Measurements from ENCODE around the gene PRKG1. TPM values are rescaled to one million over a fixed set of nuclear protein-coding genes. Genes with fewer than 3 reads are reported as not detected.

PRKG1 gene
- polyA plus RNA-seq, 4 donors = 0.45 to 7.4 (median 1.3) TPM

DNA sequence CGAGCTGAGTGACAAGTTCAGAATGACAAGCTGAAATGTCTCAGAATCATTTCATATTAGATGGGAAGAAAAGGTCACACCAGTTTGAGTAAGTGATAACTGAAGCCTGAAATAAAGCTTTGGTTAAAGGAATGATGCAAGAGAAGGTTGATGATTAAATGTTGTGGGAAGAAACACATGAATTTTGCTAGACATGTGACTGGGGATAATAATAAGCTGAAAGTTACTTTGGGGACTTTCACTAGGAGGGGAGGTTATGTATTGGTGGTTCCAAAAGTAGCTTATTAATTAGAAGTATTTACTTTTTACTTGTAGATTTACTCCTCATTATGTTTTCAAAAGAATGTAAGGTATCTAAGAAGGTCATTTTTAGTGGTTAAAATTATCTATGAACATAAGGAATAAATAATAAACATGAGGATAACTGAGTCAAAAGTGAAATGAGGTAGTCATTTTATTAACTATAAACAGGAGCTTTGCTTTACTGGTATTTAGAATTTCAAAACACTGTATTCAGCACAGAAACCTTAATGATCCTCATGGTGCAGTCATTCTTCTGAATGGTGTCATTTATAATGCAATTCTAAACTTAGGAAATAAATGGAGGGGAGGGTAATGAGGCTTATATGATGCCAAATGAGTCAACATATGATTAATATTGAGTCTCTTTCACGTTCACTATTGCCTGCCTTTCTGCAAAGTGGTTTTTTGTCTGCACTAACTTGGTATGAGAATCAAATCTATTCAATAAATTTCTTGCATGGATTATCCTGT, 63.7 kb downstream of the PRKG1 start:
- Histone ChIP-seq H3K9me3 (ENCODE audit: control insufficient read depth in 2 of 2, insufficient read depth in 1 of 2, low read depth in 1 of 2, low read length in 1 of 2) (no peaks in the 10 kb centered on the region), H3K27me3 (ENCODE audit: control insufficient read depth in 3 of 3, insufficient read depth in 3 of 3, low read length in 3 of 3) (no peaks in the 10 kb centered on the region), H3K4me3 (ENCODE audit: low read depth in 1 of 3, low read length in 3 of 3) (no peak overlapping the region), H3K4me1 (ENCODE audit: control insufficient read depth in 3 of 3, insufficient read depth in 2 of 3, low read depth in 1 of 3, low read length in 2 of 3) (no peaks in the 10 kb centered on the region), H3K27ac (ENCODE audit: low read depth in 1 of 3, low read length in 2 of 3) (no peak overlapping the region), H3K36me3 (ENCODE audit: control insufficient read depth in 3 of 3, insufficient read depth in 2 of 3, low read depth in 1 of 3, low read length in 3 of 3) (no peaks in the 10 kb centered on the region)
- DNase-seq = no peak
- 68 to 75% (median 71%) methylated on average over 2 of the region's 2 CpGs for WGBS, 3 donors
- FAIRE-seq = no peak

DNA sequence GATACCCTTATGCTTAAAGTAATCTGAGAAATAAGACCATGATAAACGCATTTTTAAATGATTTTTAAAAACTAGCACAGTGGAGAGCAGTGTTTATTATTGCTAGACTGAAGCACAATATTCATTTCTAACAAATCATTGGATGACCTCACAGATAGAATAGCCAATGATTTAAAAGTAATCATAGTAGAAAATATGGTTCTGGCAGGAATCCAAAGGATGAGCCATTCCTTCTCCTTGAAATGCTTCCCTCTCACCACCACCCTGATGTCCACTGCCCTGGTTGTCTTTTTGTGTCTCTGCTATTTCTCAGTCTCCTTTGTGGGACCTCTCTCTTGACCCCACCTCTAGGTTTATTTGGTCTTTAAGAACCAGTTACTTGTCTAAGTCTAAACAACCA, 64.9 kb downstream of the PRKG1 start:
- no peaks in the 10 kb centered on the region for H3K36me3 ChIP-seq (ENCODE audit: control insufficient read depth in 3 of 3, insufficient read depth in 2 of 3, low read depth in 1 of 3, low read length in 3 of 3)
- no peaks in the 10 kb centered on the region for H3K9me3 ChIP-seq (ENCODE audit: control insufficient read depth in 2 of 2, insufficient read depth in 1 of 2, low read depth in 1 of 2, low read length in 1 of 2)
- 68 to 87% (median 80%) methylated on average over 1 of the region's 1 CpG for WGBS, 3 donors
- FAIRE-seq (no peak), DNase-seq (no peak)
- no peaks in the 10 kb centered on the region for H3K27me3 ChIP-seq (ENCODE audit: control insufficient read depth in 3 of 3, insufficient read depth in 3 of 3, low read length in 3 of 3)
- no peaks in the 10 kb centered on the region for H3K4me1 ChIP-seq (ENCODE audit: control insufficient read depth in 3 of 3, insufficient read depth in 2 of 3, low read depth in 1 of 3, low read length in 2 of 3)
- no peak overlapping the region for H3K4me3 ChIP-seq (ENCODE audit: low read depth in 1 of 3, low read length in 3 of 3)
- no peak overlapping the region for H3K27ac ChIP-seq (ENCODE audit: low read depth in 1 of 3, low read length in 2 of 3)

DNA sequence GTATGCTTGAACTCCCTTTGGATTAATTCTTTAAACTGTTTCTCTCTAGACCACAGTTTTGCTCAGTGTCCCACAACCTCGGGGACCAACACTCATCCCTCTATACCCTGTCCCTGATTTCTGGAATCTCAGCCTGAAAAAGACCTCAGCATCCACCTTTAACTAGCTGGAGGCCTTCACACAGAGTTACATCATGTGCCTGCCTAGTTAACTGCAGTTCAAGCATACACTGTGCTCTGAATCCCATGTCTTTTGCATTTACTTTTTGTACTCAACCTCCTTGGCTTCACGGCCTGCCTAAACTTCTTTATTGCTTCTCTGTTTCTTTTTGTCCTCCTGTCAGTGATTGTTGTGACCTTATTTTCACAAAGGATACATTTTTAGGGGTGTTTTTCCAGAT, 66.7 kb downstream of the PRKG1 start:
- Histone ChIP-seq H3K9me3 (ENCODE audit: control insufficient read depth in 2 of 2, insufficient read depth in 1 of 2, low read depth in 1 of 2, low read length in 1 of 2) (no peaks in the 10 kb centered on the region), H3K4me1 (ENCODE audit: control insufficient read depth in 3 of 3, insufficient read depth in 2 of 3, low read depth in 1 of 3, low read length in 2 of 3) (no peaks in the 10 kb centered on the region), H3K27me3 (ENCODE audit: control insufficient read depth in 3 of 3, insufficient read depth in 3 of 3, low read length in 3 of 3) (no peaks in the 10 kb centered on the region), H3K4me3 (ENCODE audit: low read depth in 1 of 3, low read length in 3 of 3) (no peak overlapping the region), H3K27ac (ENCODE audit: low read depth in 1 of 3, low read length in 2 of 3) (no peak overlapping the region), H3K36me3 (ENCODE audit: control insufficient read depth in 3 of 3, insufficient read depth in 2 of 3, low read depth in 1 of 3, low read length in 3 of 3) (no peaks in the 10 kb centered on the region)
- WGBS, 3 donors = 72 to 84% (median 74%) methylated on average over 2 of the region's 2 CpGs
- DNase-seq (no peak), FAIRE-seq (no peak)

DNA sequence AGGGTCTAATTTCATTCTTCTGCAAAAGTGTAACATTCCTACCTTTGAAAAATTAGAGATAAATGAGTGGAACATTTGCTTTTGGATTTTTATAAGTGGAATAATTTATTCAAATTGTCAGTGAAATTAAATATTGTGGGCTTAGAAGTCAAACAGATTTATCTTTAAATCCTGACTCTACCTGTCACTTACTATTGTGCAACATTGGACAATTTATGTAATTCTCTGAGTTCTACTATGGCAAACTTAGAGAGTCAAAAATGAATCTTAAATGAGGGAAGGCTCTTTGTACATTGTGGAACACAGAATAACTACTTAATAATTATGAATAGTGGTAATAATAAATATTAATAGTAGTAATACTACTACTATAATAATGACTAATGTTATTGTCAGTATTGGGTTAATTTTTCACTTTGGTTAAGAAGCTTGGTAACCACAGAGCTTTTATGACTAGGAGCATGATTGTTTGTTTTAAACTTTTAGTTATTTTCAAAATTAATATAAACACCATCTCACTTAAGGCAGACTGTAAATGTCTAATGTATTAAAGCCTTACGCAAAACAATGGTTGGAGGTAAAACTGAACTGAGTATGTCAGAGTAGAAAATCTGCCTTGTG, 70.0 kb downstream of the PRKG1 start:
- Histone ChIP-seq H3K27me3 (ENCODE audit: control insufficient read depth in 3 of 3, insufficient read depth in 3 of 3, low read length in 3 of 3) (no peaks in the 10 kb centered on the region), H3K4me1 (ENCODE audit: control insufficient read depth in 3 of 3, insufficient read depth in 2 of 3, low read depth in 1 of 3, low read length in 2 of 3) (no peaks in the 10 kb centered on the region), H3K4me3 (ENCODE audit: low read depth in 1 of 3, low read length in 3 of 3) (no peak overlapping the region), H3K9me3 (ENCODE audit: control insufficient read depth in 2 of 2, insufficient read depth in 1 of 2, low read depth in 1 of 2, low read length in 1 of 2) (no peaks in the 10 kb centered on the region), H3K36me3 (ENCODE audit: control insufficient read depth in 3 of 3, insufficient read depth in 2 of 3, low read depth in 1 of 3, low read length in 3 of 3) (no peaks in the 10 kb centered on the region), H3K27ac (ENCODE audit: low read depth in 1 of 3, low read length in 2 of 3) (no peak overlapping the region)
- FAIRE-seq (no peak), DNase-seq (no peak)
- 94 to 98% (median 97%) methylated on average over 1 of the region's 1 CpG for WGBS, 3 donors

DNA sequence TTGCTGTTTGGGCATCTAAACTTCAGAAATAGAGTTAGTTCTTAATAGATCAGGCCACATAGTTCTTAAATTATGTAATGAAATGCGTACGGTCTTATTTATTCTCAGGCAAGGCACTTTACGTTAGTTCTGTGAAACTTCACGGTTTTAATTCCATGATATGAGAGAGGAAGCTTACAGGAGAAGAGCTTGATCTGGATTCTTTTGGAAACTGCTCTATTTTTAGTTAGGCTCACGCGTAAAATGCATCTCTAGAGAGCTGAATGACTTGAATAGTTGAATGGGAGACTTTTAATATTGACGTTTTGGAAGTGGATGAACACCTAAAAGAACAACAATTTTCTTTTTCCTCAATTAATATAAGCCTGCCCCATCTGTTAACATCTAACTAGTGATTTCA, 71.1 kb downstream of the PRKG1 start:
- WGBS, 3 donors = 75 to 90% (median 87%) methylated on average over 7 of the region's 7 CpGs

DNA sequence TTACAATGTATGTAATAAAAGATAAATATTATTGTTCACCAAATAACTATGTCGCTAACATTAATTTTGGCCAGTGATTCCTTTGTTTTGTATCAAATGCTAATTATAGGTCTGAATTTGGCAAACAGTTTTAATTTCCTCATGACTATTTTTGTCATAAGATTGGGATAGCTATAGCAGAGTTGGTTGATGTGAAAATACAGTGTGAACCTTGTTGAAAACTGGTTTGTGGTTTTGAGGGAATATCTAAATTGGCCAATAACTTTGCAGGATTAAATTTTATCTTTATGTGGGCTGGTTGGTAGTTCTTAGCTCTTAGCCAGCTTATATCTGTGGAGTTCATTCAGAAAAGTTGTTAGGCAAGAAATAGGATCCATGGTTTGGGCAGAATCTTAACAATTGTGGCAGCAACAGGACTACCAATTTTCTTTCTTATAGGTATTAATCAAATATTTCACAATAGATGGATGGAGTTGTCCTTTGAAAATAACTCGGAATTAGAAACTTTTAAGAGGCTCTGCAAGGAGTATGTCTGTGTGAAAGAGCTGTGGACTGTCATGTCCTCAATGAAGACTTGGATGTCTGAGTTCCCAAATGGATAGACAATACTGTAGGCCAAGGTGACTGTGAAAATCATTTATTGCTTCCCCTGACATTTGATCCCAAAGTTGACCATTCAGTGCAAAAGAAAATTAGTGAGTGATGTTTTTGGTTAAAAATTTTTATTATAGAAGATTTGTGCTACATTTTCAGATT, 73.5 kb downstream of the PRKG1 start:
- Histone ChIP-seq H3K4me1 (ENCODE audit: control insufficient read depth in 3 of 3, insufficient read depth in 2 of 3, low read depth in 1 of 3, low read length in 2 of 3) (no peaks in the 10 kb centered on the region), H3K36me3 (ENCODE audit: control insufficient read depth in 3 of 3, insufficient read depth in 2 of 3, low read depth in 1 of 3, low read length in 3 of 3) (no peaks in the 10 kb centered on the region), H3K27me3 (ENCODE audit: control insufficient read depth in 3 of 3, insufficient read depth in 3 of 3, low read length in 3 of 3) (no peaks in the 10 kb centered on the region), H3K4me3 (ENCODE audit: low read depth in 1 of 3, low read length in 3 of 3) (no peak overlapping the region), H3K9me3 (ENCODE audit: control insufficient read depth in 2 of 2, insufficient read depth in 1 of 2, low read depth in 1 of 2, low read length in 1 of 2) (no peaks in the 10 kb centered on the region), H3K27ac (ENCODE audit: low read depth in 1 of 3, low read length in 2 of 3) (no peak overlapping the region)
- DNase-seq (no peak), FAIRE-seq (no peak)
- WGBS, 3 donors = 82 to 88% (median 85%) methylated on average over 2 of the region's 2 CpGs

More for the DNA sequence above, 71.1 kb downstream of the PRKG1 start:
- Histone ChIP-seq H3K36me3 (ENCODE audit: control insufficient read depth in 3 of 3, insufficient read depth in 2 of 3, low read depth in 1 of 3, low read length in 3 of 3) (no peaks in the 10 kb centered on the region), H3K27ac (ENCODE audit: low read depth in 1 of 3, low read length in 2 of 3) (no peak overlapping the region), H3K9me3 (ENCODE audit: control insufficient read depth in 2 of 2, insufficient read depth in 1 of 2, low read depth in 1 of 2, low read length in 1 of 2) (no peaks in the 10 kb centered on the region), H3K27me3 (ENCODE audit: control insufficient read depth in 3 of 3, insufficient read depth in 3 of 3, low read length in 3 of 3) (no peaks in the 10 kb centered on the region), H3K4me3 (ENCODE audit: low read depth in 1 of 3, low read length in 3 of 3) (no peak overlapping the region), H3K4me1 (ENCODE audit: control insufficient read depth in 3 of 3, insufficient read depth in 2 of 3, low read depth in 1 of 3, low read length in 2 of 3) (no peaks in the 10 kb centered on the region)
- DNase-seq = no peak
- no peak for FAIRE-seq

DNA sequence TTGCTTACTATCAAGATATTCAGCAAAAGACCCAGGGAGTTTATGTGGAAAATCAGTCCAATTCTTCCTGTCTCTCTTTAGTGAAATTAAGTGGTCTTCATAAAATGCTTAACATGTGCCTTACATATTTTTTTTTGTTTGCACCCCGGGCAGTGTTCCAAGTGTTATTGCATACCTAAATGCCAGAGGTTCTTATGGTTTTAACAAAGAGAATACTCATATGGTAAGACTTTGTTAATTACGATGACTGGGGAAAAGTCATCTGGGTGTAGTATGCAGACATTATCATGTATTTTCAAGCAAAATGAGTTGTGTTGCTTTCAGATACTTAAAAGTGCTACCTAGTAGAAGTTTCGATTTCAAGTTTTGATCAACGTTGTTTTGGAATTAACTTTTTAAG, 82.6 kb downstream of the PRKG1 start:
- Histone ChIP-seq H3K27me3 (ENCODE audit: control insufficient read depth in 3 of 3, insufficient read depth in 3 of 3, low read length in 3 of 3) (no peaks in the 10 kb centered on the region), H3K4me1 (ENCODE audit: control insufficient read depth in 3 of 3, insufficient read depth in 2 of 3, low read depth in 1 of 3, low read length in 2 of 3) (no peaks in the 10 kb centered on the region), H3K9me3 (ENCODE audit: control insufficient read depth in 2 of 2, insufficient read depth in 1 of 2, low read depth in 1 of 2, low read length in 1 of 2) (no peaks in the 10 kb centered on the region), H3K36me3 (ENCODE audit: control insufficient read depth in 3 of 3, insufficient read depth in 2 of 3, low read depth in 1 of 3, low read length in 3 of 3) (no peaks in the 10 kb centered on the region), H3K27ac (ENCODE audit: low read depth in 1 of 3, low read length in 2 of 3) (no peak overlapping the region), H3K4me3 (ENCODE audit: low read depth in 1 of 3, low read length in 3 of 3) (no peak overlapping the region)
- 78 to 90% (median 89%) methylated on average over 4 of the region's 4 CpGs for WGBS, 3 donors
- DNase-seq = no peak
- no peak for FAIRE-seq

DNA sequence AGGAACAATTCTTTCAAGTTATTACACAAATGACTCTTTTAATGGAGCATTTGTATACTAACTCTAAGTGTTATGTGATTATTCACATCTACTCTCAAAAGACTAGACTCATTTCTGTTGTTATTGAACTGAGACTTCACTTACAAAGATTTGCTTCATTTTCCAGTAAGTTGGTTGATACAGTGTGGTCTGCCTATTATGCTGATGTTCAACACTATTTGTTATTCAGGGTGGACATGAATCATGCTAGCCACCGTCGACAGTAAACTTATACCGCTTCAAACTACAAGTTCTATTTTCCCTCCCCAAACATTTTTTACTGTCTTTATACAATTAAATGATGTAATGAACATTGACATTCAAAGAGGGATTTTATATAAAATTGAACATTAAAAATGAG, 84.5 kb downstream of the PRKG1 start:
- H3K4me3 ChIP-seq (ENCODE audit: low read depth in 1 of 3, low read length in 3 of 3) = no peak overlapping the region
- FAIRE-seq = no peak
- H3K36me3 ChIP-seq (ENCODE audit: control insufficient read depth in 3 of 3, insufficient read depth in 2 of 3, low read depth in 1 of 3, low read length in 3 of 3) = no peaks in the 10 kb centered on the region
- no peaks in the 10 kb centered on the region for H3K27me3 ChIP-seq (ENCODE audit: control insufficient read depth in 3 of 3, insufficient read depth in 3 of 3, low read length in 3 of 3)
- 94 to 96% (median 94%) methylated on average over 3 of the region's 3 CpGs for WGBS, 3 donors
- H3K4me1 ChIP-seq (ENCODE audit: control insufficient read depth in 3 of 3, insufficient read depth in 2 of 3, low read depth in 1 of 3, low read length in 2 of 3) = no peaks in the 10 kb centered on the region
- H3K9me3 ChIP-seq (ENCODE audit: control insufficient read depth in 2 of 2, insufficient read depth in 1 of 2, low read depth in 1 of 2, low read length in 1 of 2) = no peaks in the 10 kb centered on the region
- DNase-seq = no peak
- no peak overlapping the region for H3K27ac ChIP-seq (ENCODE audit: low read depth in 1 of 3, low read length in 2 of 3)
